ENCODE measurements around the gene NOP9.

DNA sequence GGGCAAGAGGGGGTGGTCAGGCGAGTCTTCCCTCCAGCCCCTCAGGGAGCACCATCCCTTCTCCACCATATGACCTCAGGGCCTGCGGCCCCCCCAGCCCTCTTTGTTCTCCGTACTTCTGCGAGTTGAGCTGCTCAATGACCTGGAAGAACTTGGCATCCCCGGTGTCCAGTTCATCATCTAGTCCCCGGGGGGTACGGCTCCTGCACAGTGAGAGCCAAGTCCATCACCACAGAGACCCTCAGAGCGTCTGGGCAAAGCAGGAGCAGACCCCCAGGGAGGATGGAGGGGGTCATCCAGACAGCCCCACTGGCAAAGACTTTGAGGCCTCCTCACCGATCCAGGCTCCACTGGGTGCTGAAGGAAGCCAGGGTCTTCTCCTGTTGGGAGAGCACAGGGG is 26.3 kb downstream of the NOP9 start:
- no peak for TF ChIP-seq CTCF (IDR thresholded peaks at IDR 0.05; ENCODE audit: low read depth, low read length, poor library complexity, severe bottlenecking)
- TF ChIP-seq EZH2phosphoT487 (IDR thresholded peaks at IDR 0.05; ENCODE audit: borderline replicate concordance, low read length), result no peak
